HepG2 (cell line): ENCODE results near the gene MMP17. TPM values are rescaled to one million over a fixed set of nuclear protein-coding genes. Genes with fewer than 3 reads are reported as not detected.

Experiments
- AHR ChIP-seq: IDR thresholded peaks from 2 replicates; pipeline ENCODE4 v1.6.1; 2018; ENCODE audit warnings: missing genetic modification reagents, missing compliant biosample characterization
- BCL3 ChIP-seq: sonication (generic); formaldehyde crosslinking; IDR thresholded peaks from 2 replicates; pipeline ENCODE4 v1.5.1; 2020; ENCODE audit warnings: mild to moderate bottlenecking, missing genetic modification reagents, moderate library complexity
- CBX2 ChIP-seq, 2 experiments: fragments of 200-600 bp in 1 of 2; sonication (generic); formaldehyde crosslinking in 1 of 2; IDR thresholded peaks; 2 replicates each; pipeline versions ENCODE4 v1.7.0 to v1.8.1; 2018 to 2022; ENCODE audit warnings: low read depth in 2 of 2, low read length in 1 of 2, mild to moderate bottlenecking in 1 of 2, missing genetic modification reagents in 1 of 2
- CEBPG ChIP-seq: IDR thresholded peaks from 2 replicates; pipeline ENCODE4 v1.6.1; 2016
- CENPBD1 ChIP-seq: sonication (generic); formaldehyde crosslinking; IDR thresholded peaks from 2 replicates; pipeline ENCODE4 v1.8.0; 2022; ENCODE audit warnings: missing genetic modification reagents, low read depth, mild to moderate bottlenecking, borderline replicate concordance
- HMGXB4 ChIP-seq, 2 experiments: sonication (generic) in 1 of 2; formaldehyde crosslinking in 1 of 2; IDR thresholded peaks; 2 replicates each; pipeline versions ENCODE4 v1.4.0 to v1.6.1; 2018 to 2020; ENCODE audit warnings: missing genetic modification reagents in 2 of 2, borderline replicate concordance in 1 of 2, low read depth in 1 of 2, mild to moderate bottlenecking in 1 of 2, missing biosample characterization in 1 of 2
- HNF1B ChIP-seq: sonication (generic); formaldehyde crosslinking; IDR thresholded peaks from 2 replicates; pipeline ENCODE4 v1.5.1; 2020; ENCODE audit warnings: mild to moderate bottlenecking, moderate library complexity, missing genetic modification reagents
- KDM3A ChIP-seq: IDR thresholded peaks from 2 replicates; pipeline ENCODE4 v1.6.1; 2018; ENCODE audit warnings: low read depth, missing compliant biosample characterization
- KMT2A ChIP-seq: sonication (generic); formaldehyde crosslinking; IDR thresholded peaks from 2 replicates; pipeline ENCODE4 v1.4.0; 2020; ENCODE audit warnings: missing genetic modification reagents
- MXD1 ChIP-seq: sonication (generic); formaldehyde crosslinking; IDR thresholded peaks from 2 replicates; pipeline ENCODE4 v1.4.0; 2020; ENCODE audit warnings: mild to moderate bottlenecking, missing genetic modification reagents
- SOX5 ChIP-seq: IDR thresholded peaks from 2 replicates; pipeline ENCODE4 v1.6.1; 2016; ENCODE audit warnings: borderline replicate concordance
- YY1 ChIP-seq: IDR thresholded peaks from 2 replicates; pipeline ENCODE4 v1.6.1; 2011; ENCODE audit warnings: low read length, low read depth, moderate library complexity, mild to moderate bottlenecking; ENCODE audit not compliant: insufficient read depth, insufficient replicate concordance
- ZBTB25 ChIP-seq: IDR thresholded peaks from 2 replicates; pipeline ENCODE4 v1.6.1; 2018; ENCODE audit warnings: missing genetic modification reagents
- ZNF282 ChIP-seq: fragments of 450-650 bp; IDR thresholded peaks from 2 replicates; pipeline ENCODE4 v1.6.1; 2018; ENCODE audit not compliant: partially characterized antibody
- ZNF512 ChIP-seq: sonication (generic); formaldehyde crosslinking; IDR thresholded peaks from 2 replicates; pipeline ENCODE4 v1.4.0; 2020; ENCODE audit warnings: mild to moderate bottlenecking, missing genetic modification reagents
- ZNF530 ChIP-seq: sonication (generic); formaldehyde crosslinking; IDR thresholded peaks from 2 replicates; pipeline ENCODE4 v1.5.0; 2020; ENCODE audit warnings: low read depth, mild to moderate bottlenecking, missing genetic modification reagents
- ZNF660 ChIP-seq: sonication (generic); formaldehyde crosslinking; IDR thresholded peaks from 2 replicates; pipeline ENCODE4 v1.5.1; 2020; ENCODE audit warnings: mild to moderate bottlenecking, low read depth, missing genetic modification reagents, borderline replicate concordance
- ZNF674 ChIP-seq: sonication (generic); formaldehyde crosslinking; IDR thresholded peaks from 2 replicates; pipeline ENCODE4 v1.5.0; 2020; ENCODE audit warnings: low read depth, mild to moderate bottlenecking, missing genetic modification reagents
- ZSCAN21 ChIP-seq: sonication (generic); formaldehyde crosslinking; IDR thresholded peaks from 2 replicates; pipeline ENCODE4 v1.8.0; 2022; ENCODE audit warnings: mild to moderate bottlenecking, missing genetic modification reagents, moderate library complexity, borderline replicate concordance
- polyA plus RNA-seq, 8 experiments: library from polyadenylated mRNA; depleted of rRNA in 3 of 8; stranded (reverse) in 7 of 8; unstranded in 1 of 8; fragments of >200 nt; fragmentation: Illumina TruSeq in 4 of 8; extraction: Trizol in 4 of 8; gene quantifications; 2 replicates each; pipeline versions ENCODE4 v1.2.1 to v1.2.3, GENCODE V29; 2011 to 2016; ENCODE audit warnings: low read depth in 4 of 8, missing spikeins in 1 of 8, mixed read lengths in 1 of 8; ENCODE audit not compliant: insufficient read depth in 1 of 8
- total RNA-seq, 5 experiments: library from RNA; depleted of rRNA; stranded (reverse); fragments of >200 nt; fragmentation: Illumina TruSeq; extraction: Trizol; gene quantifications; 2 replicates each; pipeline ENCODE4 v1.2.3, GENCODE V29; 2016; ENCODE audit warnings: low read depth in 1 of 5

The MMP17 gene
- total and polyA plus RNA-seq, 2 of the 13 experiments (the other 11 are each of a cell fraction or from before 2014, with no cell fraction given) = 0.55 to 0.80 TPM

- TF ChIP-seq ZNF674 (CRISPR knock-in tag) = no peak
- TF ChIP-seq ZNF660 (CRISPR knock-in tag) = no peak
- no peak for TF ChIP-seq KMT2A (CRISPR knock-in tag)
- TF ChIP-seq KDM3A (CRISPR knock-in tag) = peak; percentile 88; the same call in 1 of the 2 replicates
- 0 out of 2 replicates have a peak, but pooled peaks have one; percentile 13 for TF ChIP-seq MXD1 (CRISPR knock-in tag)
- no peak for TF ChIP-seq ZSCAN21
- TF ChIP-seq SOX5 (CRISPR knock-in tag) = no peak
- TF ChIP-seq YY1 = peak; percentile 43
- TF ChIP-seq ZNF282 = no peak
- no peak for TF ChIP-seq CENPBD1 (CRISPR knock-in tag)
- no peak for TF ChIP-seq AHR (CRISPR knock-in tag)
- TF ChIP-seq ZNF530 (CRISPR knock-in tag) = no peak
- TF ChIP-seq ZNF512 = no peak
- TF ChIP-seq CEBPG (CRISPR knock-in tag) = no peak
- 0 out of 2 replicates have a peak, but pooled peaks have one; percentile 15 for TF ChIP-seq ZBTB25 (CRISPR knock-in tag)
- peak; percentile 58 to 74; a peak in 3 of 4 replicates for TF ChIP-seq HMGXB4 (CRISPR knock-in tag; IDR thresholded peaks at IDR 0.05; ENCODE audit: borderline replicate concordance in 1 of 2, low read depth in 1 of 2)
- TF ChIP-seq HNF1B (CRISPR knock-in tag) = 0 out of 2 replicates have a peak, but pooled peaks have one; percentile 40
- TF ChIP-seq CBX2 (IDR thresholded peaks at IDR 0.05; ENCODE audit: low read depth, low read length) = no peak
- peak; percentile 34; the same call in 1 of the 2 replicates for TF ChIP-seq CBX2 (CRISPR knock-in tag; IDR thresholded peaks at IDR 0.05; ENCODE audit: low read depth)
- TF ChIP-seq BCL3 (CRISPR knock-in tag) = 0 out of 2 replicates have a peak, but pooled peaks have one; percentile 40
Observed at GRCh38 chr12:131830335-131830913, 2.2 kb downstream of the MMP17 start (continued).
